GM12891 (cell line): Measurements from ENCODE around the gene RMRP.

ENCODE experiments used
- PAX5 ChIP-seq: IDR thresholded peaks from 2 replicates; pipeline ENCODE4 v1.6.1; 2011; ENCODE audit warnings: low read length, moderate library complexity, mild to moderate bottlenecking; ENCODE audit not compliant: insufficient read depth, severe bottlenecking
- POLR2A ChIP-seq: IDR thresholded peaks from 2 replicates; pipeline ENCODE4 v1.6.1; 2011; ENCODE audit warnings: low read depth, low read length, control low read depth
- POLR2AphosphoS5 ChIP-seq: IDR thresholded peaks from 2 replicates; pipeline ENCODE4 v1.6.1; 2011; ENCODE audit warnings: low read depth, low read length, control low read depth
- POU2F2 ChIP-seq: IDR thresholded peaks from 2 replicates; pipeline ENCODE4 v1.6.1; 2011; ENCODE audit warnings: low read depth, mild to moderate bottlenecking, control low read depth, low read length, moderate library complexity
- SPI1 ChIP-seq: IDR thresholded peaks from 2 replicates; pipeline ENCODE4 v1.6.1; 2011; ENCODE audit warnings: low read depth, low read length, control low read depth
- TAF1 ChIP-seq: IDR thresholded peaks from 2 replicates; pipeline ENCODE4 v1.6.1; 2011; ENCODE audit warnings: low read depth, low read length, control low read depth

GRCh38 chr9:35697486-35697885 is 39.7 kb upstream of the RMRP start:
- no peak for TF ChIP-seq POLR2A
- TF ChIP-seq TAF1: no peak
- no peak for TF ChIP-seq POLR2AphosphoS5
- no peak for TF ChIP-seq SPI1
- TF ChIP-seq PAX5: no peak
- no peak for TF ChIP-seq POU2F2
